Stomach (tissue), 4 donors: Measurements from ENCODE around the gene ZPBP2.

ENCODE experiments used
- CTCF ChIP-seq, 7 experiments: fragments of 450-650 bp in 4 of 7; fragments of 200-600 bp in 3 of 7; sonication (generic) in 3 of 7; IDR thresholded peaks; one replicate each; pipeline ENCODE4 v1.5.1; 2016 to 2019; ENCODE audit warnings: antibody characterized with exemption in 7 of 7, control low read depth in 2 of 7, mild to moderate bottlenecking in 1 of 7
- POLR2A ChIP-seq, 4 donors: fragments of 450-650 bp; IDR thresholded peaks; one replicate each; pipeline ENCODE4 v1.6.1; 2016; ENCODE audit warnings: antibody characterized with exemption in 4 of 4, control low read depth in 2 of 4, mild to moderate bottlenecking in 1 of 4, moderate library complexity in 1 of 4

- TF ChIP-seq POLR2A (IDR thresholded peaks at IDR 0.05) (no peak), CTCF (IDR thresholded peaks at IDR 0.05) (no peak)
Observed at GRCh38 chr17:39926588-39927100, 58.6 kb downstream of the ZPBP2 start.
